Upper lobe of right lung (tissue), 1 donor: ENCODE results near the gene ATXN7. TPM values are rescaled to one million over a fixed set of nuclear protein-coding genes. Genes with fewer than 3 reads are reported as not detected.

Experiments
- ATAC-seq: fragments of 200-7000 bp; cut with Tn5 transposase; one replicate; pipeline ENCODE4 v1.9.1; 2020; ENCODE audit warnings: mild to moderate bottlenecking, moderate library complexity
- DNase-seq: peaks from one replicate; pipeline ENCODE4 v3.0.0-alpha.2; 2020
- H3K27ac ChIP-seq: fragments of 200-600 bp; one replicate; pipeline ENCODE4 v1.8.0; 2022
- H3K27me3 ChIP-seq: fragments of 200-600 bp; one replicate; pipeline ENCODE4 v1.8.0; 2022; ENCODE audit warnings: mild to moderate bottlenecking
- H3K36me3 ChIP-seq: fragments of 200-600 bp; one replicate; pipeline ENCODE4 v1.8.0; 2022
- H3K4me1 ChIP-seq: fragments of 200-600 bp; one replicate; pipeline ENCODE4 v1.8.0; 2022
- H3K4me3 ChIP-seq: fragments of 200-600 bp; one replicate; pipeline ENCODE4 v1.8.0; 2022; ENCODE audit warnings: mild to moderate bottlenecking
- H3K9me3 ChIP-seq: fragments of 200-600 bp; one replicate; pipeline ENCODE4 v1.8.0; 2022
- intact Hi-C: fragments of 100-400 bp; cut with DNase I; formaldehyde crosslinking; loops from one replicate; pipeline ENCODE4 v1.11.0; 2022
- total RNA-seq: library from RNA; stranded (reverse); fragmentation: NEBNext Ultra II Directional; extraction: Animal tissue kit (Norgen Biotek cat#: 25700); gene quantifications from one replicate; pipeline ENCODE4 v1.2.1, GENCODE V29; 2021
- TF ChIP-seq, protein P1 (sequence below): fragments of 200-600 bp; IDR thresholded peaks from one replicate; pipeline ENCODE4 v1.8.0; 2022; ENCODE audit warnings: antibody characterized with exemption
- donor health status: DM: no; HTN: yes; CAD: no; lungs with severe emphysema.

The ATXN7 gene
- total RNA-seq, 1 donor from 2014 or later: 35.5 TPM

DNA sequence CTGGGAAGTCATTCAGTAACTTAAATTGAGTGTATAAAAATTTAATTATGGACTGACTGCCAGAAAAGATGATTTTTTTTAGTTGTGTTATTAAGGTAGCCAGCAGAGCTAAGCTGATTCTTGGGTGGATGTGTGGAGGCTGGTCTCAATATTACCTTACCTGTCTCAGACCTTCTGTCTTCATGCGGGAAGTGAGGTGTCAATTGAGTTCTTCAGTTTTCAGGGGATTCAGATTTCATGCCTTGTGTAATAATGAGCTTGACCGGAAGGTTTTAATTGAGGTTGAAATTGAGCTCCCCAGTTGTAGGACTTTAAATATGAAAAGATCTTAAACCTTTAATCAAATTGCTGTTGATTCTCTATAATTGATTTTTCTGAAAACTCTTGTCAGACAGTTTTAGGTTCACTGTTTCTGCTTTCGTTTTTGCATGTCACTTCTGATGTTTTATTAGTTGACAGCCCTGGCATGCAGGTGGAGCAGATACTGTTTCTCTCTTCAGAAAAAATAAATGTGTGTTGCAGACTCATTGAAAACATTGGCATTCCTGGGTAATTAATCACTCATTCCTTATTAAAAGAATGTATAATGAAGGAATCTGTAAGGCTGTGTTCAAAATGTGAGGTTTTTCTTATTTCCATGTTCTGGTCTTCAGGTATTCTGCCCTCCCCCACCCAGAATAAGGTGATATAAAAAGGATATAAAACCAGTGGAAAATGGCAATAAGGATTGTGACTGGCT is 105.1 kb downstream of the ATXN7 start:
- Histone ChIP-seq H3K4me3 (peak overlapping the region; percentile 48), H3K27ac (peak overlapping the region; percentile 86)
- intact Hi-C loops: no loop called here

GRCh38 chr3:63969876-63970275 is 106.2 kb downstream of the ATXN7 start:
- TF ChIP-seq, protein P1, sequence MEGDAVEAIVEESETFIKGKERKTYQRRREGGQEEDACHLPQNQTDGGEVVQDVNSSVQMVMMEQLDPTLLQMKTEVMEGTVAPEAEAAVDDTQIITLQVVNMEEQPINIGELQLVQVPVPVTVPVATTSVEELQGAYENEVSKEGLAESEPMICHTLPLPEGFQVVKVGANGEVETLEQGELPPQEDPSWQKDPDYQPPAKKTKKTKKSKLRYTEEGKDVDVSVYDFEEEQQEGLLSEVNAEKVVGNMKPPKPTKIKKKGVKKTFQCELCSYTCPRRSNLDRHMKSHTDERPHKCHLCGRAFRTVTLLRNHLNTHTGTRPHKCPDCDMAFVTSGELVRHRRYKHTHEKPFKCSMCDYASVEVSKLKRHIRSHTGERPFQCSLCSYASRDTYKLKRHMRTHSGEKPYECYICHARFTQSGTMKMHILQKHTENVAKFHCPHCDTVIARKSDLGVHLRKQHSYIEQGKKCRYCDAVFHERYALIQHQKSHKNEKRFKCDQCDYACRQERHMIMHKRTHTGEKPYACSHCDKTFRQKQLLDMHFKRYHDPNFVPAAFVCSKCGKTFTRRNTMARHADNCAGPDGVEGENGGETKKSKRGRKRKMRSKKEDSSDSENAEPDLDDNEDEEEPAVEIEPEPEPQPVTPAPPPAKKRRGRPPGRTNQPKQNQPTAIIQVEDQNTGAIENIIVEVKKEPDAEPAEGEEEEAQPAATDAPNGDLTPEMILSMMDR: no peak

More for the DNA sequence above, 105.1 kb downstream of the ATXN7 start:
- Histone ChIP-seq H3K9me3 (no peaks in the 10 kb centered on the region), H3K36me3 (no peaks in the 10 kb centered on the region), H3K4me1 (peaks cover 73% of the 10 kb centered on the region), H3K27me3 (no peaks in the 10 kb centered on the region)
- ATAC-seq: no peak
- no peak for DNase-seq
- TF ChIP-seq, protein P1: no peak

DNA sequence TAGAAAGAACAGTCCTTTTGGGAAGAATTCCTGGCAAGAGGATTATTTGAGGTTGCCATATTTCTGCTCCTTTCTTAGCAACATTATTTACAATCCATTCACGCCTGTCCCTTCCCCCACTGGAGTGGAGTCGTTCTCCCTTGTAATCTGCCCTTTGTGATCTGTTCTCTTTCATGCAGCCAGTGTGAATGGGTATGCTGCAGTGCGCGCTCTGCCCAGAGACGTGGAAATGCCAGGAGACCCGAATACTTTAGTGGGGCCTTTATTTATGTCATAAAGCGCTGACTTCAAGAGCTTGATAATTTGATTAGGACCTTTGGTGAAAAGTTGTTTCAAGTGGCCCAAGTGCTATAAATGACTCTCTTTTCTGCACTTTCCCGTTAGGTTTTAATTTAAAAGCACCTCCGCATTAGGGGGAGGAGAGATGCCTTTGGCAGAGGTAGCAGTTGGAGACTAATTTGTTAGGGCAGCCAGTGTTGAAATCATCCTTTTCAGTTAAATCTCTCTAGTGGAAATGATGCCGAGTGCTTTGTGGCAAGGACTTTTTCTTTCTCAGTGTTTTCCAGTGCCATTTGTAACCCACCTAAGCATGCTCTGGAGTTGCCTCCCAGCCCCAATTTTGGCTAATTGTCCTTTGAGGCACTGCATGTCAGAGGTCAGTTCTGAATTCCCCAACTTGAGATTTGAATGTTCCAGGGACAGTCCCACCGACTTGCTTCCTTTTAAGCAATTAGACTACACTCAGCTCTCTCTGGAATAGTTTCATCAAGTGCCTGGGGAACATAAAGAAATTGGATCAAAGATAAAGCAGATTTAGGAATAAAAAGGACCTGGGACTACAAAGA is 107.2 kb downstream of the ATXN7 start:
- Histone ChIP-seq H3K27ac (peak overlapping the region; percentile 86), H3K9me3 (no peaks in the 10 kb centered on the region), H3K4me3 (peak overlapping the region; percentile 14), H3K27me3 (no peaks in the 10 kb centered on the region), H3K4me1 (peaks cover 76% of the 10 kb centered on the region), H3K36me3 (no peaks in the 10 kb centered on the region)
- TF ChIP-seq, protein P1: no peak
- peak; percentile 24 for ATAC-seq
- no peak for DNase-seq
- intact Hi-C loops: no loop called here

More at GRCh38 chr3:63969876-63970275, 106.2 kb downstream of the ATXN7 start:
- no peaks in the 10 kb centered on the region for H3K9me3 ChIP-seq
- DNase-seq (no peak), ATAC-seq (no peak)
- H3K27ac ChIP-seq: peak overlapping the region; percentile 86
- no peaks in the 10 kb centered on the region for H3K27me3 ChIP-seq
- H3K4me1 ChIP-seq: peaks cover 69% of the 10 kb centered on the region
- intact Hi-C loops: no loop called here
- H3K4me3 ChIP-seq: peak overlapping the region; percentile 48
- H3K36me3 ChIP-seq: no peaks in the 10 kb centered on the region

DNA sequence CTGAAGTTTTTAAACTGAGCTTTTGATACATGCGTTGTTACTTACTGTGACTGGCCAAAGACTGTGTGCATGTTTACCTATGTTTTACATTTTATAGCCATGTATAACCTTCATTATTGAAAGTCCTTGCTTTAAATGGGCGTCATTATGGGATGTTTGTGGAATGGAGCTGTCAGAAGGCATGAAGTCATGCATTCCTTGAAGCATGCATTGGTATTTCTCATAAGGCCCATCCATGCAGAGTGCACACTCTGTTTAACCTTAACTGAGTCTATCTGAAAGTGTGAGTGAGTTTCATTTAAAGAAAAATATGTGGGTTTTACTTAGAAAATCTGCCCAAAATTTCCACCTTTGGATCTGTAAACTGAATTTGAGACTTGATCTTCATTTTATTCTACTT is 108.5 kb downstream of the ATXN7 start:
- ATAC-seq (no peak), DNase-seq (no peak)
- no peak overlapping the region for H3K4me3 ChIP-seq
- TF ChIP-seq, protein P1: no peak
- H3K9me3 ChIP-seq: no peaks in the 10 kb centered on the region
- peaks cover 81% of the 10 kb centered on the region for H3K4me1 ChIP-seq
- no peaks in the 10 kb centered on the region for H3K27me3 ChIP-seq
- intact Hi-C loops: no loop called here
- H3K36me3 ChIP-seq: no peaks in the 10 kb centered on the region
- H3K27ac ChIP-seq: peak overlapping the region; percentile 25

DNA sequence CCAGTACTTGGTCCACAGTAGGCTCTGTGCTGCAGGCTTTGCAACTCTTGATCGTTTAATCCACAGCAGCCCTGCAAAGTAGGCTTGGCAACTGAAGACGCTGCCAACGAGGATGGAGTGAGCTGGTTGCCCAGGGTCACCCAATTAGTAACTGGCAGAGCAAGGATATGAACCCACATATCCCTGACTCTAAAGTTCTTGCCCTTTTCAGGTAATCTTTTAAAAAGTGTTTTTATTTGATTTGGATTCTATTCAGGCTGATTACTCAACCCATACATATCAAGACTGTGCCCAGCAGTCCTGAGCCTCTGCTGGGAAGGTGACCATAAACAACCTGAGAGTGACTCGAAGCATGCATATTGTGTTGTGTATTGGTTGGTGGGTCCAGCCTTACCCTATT is 109.3 kb downstream of the ATXN7 start:
- Histone ChIP-seq H3K4me3 (no peak overlapping the region), H3K27me3 (no peaks in the 10 kb centered on the region), H3K9me3 (no peaks in the 10 kb centered on the region), H3K36me3 (no peaks in the 10 kb centered on the region), H3K27ac (peak overlapping the region; percentile 25), H3K4me1 (peaks cover 80% of the 10 kb centered on the region)
- ATAC-seq (peak; percentile 12), DNase-seq (no peak)
- TF ChIP-seq, protein P1: no peak
- intact Hi-C loops: no loop called here
